Uterus (tissue), 4 donors: ENCODE data around the gene GAS7. TPM values are rescaled to one million over a fixed set of nuclear protein-coding genes. Genes with fewer than 3 reads are reported as not detected.
A peak's percentile ranks its signal among the peaks of the same experiment; 100 is the strongest.

ENCODE experiments used
- DNase-seq, 2 donors: peaks; one replicate each; pipeline ENCODE4 v3.0.0-alpha.2; 2019 to 2020
- H3K27ac ChIP-seq, 2 donors: fragments of 200-600 bp; sonication (generic); 1 replicate in 1 of 2; 2 replicates in 1 of 2; pipeline ENCODE4 v1.5.1; 2016 to 2018
- H3K27me3 ChIP-seq, 2 donors: fragments of 200-600 bp; sonication (generic); one replicate each; pipeline ENCODE4 v1.5.1; 2018 to 2019; ENCODE audit warnings: control low read depth in 1 of 2
- H3K36me3 ChIP-seq, 2 donors: fragments of 200-600 bp; sonication (generic); one replicate each; pipeline ENCODE4 v1.5.1; 2019; ENCODE audit warnings: control low read depth in 1 of 2
- H3K4me1 ChIP-seq, 2 donors: fragments of 200-600 bp; sonication (generic); one replicate each; pipeline ENCODE4 v1.5.1; 2018 to 2019; ENCODE audit warnings: control low read depth in 1 of 2
- H3K4me3 ChIP-seq, 2 donors: fragments of 200-600 bp; sonication (generic); 1 replicate in 1 of 2; 2 replicates in 1 of 2; pipeline ENCODE4 v1.5.1; 2018 to 2019; ENCODE audit warnings: mild to moderate bottlenecking in 1 of 2
- H3K9me3 ChIP-seq, 2 donors: fragments of 200-600 bp; sonication (generic); one replicate each; pipeline ENCODE4 v1.5.1; 2019; ENCODE audit warnings: control low read depth in 1 of 2
- POLR2A ChIP-seq, 2 donors: fragments of 450-650 bp; IDR thresholded peaks; one replicate each; pipeline ENCODE4 v1.6.1; 2016; ENCODE audit warnings: antibody characterized with exemption in 2 of 2, mild to moderate bottlenecking in 1 of 2, moderate library complexity in 1 of 2
- intact Hi-C: fragments of 100-400 bp; cut with DNase I; formaldehyde crosslinking; loops from one replicate; pipeline ENCODE4 v1.15.1; 2023; ENCODE audit warnings: low total_unique reads
- total RNA-seq, 4 donors: library from RNA; depleted of rRNA in 3 of 4; stranded (reverse); fragments of >200 nt in 3 of 4; gene quantifications; one replicate each; pipeline versions ENCODE4 v1.1.0 to v1.2.4, GENCODE V29; 2014 to 2023
- TF ChIP-seq, protein P1 (sequence below), 4 experiments: fragments of 200-600 bp in 2 of 4; fragments of 450-650 bp in 2 of 4; sonication (generic) in 2 of 4; IDR thresholded peaks; one replicate each; pipeline ENCODE4 v1.5.1; 2016 to 2019; ENCODE audit warnings: antibody characterized with exemption in 4 of 4, mild to moderate bottlenecking in 2 of 4, moderate library complexity in 1 of 4
- donor health status: DM: yes; HTN: yes; CAD: no.

GAS7 gene
- total RNA-seq, 4 donors from 2014 or later: 12.8 to 95.9 (median 40.8) TPM

DNA sequence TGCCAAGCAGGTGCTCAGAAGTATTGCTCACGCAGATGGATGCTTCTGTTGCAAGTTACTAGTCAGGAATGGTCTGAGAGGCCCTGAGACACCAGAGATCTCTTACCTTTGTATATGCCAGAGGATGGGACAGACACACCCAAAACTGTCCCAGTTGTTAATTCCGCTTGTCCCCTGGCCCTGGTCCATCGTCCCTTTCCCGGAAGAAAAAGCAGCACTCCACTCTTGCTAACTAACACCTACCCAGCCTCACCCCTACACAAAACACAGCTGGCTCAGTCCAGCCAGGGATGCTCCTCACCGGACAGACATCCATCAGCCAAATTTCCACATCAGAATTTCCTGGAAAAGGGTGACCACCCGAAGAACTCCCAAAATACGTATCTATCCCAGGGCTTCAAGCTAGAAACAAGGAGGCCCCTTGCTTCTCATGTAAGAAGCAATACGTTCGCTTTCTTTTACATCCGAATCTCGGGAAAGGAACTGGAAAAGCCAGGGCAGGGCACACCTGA lies 2.0 kb downstream of the GAS7 start:
- no peak for DNase-seq
- no peaks in the 10 kb centered on the region for H3K36me3 ChIP-seq
- H3K9me3 ChIP-seq: peaks cover 0 to 9% of the 10 kb centered on the region in 2 donors
- no peak for TF ChIP-seq POLR2A (IDR thresholded peaks at IDR 0.05)
- TF ChIP-seq, protein P1, sequence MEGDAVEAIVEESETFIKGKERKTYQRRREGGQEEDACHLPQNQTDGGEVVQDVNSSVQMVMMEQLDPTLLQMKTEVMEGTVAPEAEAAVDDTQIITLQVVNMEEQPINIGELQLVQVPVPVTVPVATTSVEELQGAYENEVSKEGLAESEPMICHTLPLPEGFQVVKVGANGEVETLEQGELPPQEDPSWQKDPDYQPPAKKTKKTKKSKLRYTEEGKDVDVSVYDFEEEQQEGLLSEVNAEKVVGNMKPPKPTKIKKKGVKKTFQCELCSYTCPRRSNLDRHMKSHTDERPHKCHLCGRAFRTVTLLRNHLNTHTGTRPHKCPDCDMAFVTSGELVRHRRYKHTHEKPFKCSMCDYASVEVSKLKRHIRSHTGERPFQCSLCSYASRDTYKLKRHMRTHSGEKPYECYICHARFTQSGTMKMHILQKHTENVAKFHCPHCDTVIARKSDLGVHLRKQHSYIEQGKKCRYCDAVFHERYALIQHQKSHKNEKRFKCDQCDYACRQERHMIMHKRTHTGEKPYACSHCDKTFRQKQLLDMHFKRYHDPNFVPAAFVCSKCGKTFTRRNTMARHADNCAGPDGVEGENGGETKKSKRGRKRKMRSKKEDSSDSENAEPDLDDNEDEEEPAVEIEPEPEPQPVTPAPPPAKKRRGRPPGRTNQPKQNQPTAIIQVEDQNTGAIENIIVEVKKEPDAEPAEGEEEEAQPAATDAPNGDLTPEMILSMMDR (IDR thresholded peaks at IDR 0.05): no peak
- H3K4me3 ChIP-seq: peak overlapping the region in 1 of 2 donors; percentile 81
- intact Hi-C loops: no loop called here
- H3K27ac ChIP-seq: peak overlapping the region in 1 of 2 donors; percentile 2
- H3K27me3 ChIP-seq: no peaks in the 10 kb centered on the region
- H3K4me1 ChIP-seq: no peaks in the 10 kb centered on the region

DNA sequence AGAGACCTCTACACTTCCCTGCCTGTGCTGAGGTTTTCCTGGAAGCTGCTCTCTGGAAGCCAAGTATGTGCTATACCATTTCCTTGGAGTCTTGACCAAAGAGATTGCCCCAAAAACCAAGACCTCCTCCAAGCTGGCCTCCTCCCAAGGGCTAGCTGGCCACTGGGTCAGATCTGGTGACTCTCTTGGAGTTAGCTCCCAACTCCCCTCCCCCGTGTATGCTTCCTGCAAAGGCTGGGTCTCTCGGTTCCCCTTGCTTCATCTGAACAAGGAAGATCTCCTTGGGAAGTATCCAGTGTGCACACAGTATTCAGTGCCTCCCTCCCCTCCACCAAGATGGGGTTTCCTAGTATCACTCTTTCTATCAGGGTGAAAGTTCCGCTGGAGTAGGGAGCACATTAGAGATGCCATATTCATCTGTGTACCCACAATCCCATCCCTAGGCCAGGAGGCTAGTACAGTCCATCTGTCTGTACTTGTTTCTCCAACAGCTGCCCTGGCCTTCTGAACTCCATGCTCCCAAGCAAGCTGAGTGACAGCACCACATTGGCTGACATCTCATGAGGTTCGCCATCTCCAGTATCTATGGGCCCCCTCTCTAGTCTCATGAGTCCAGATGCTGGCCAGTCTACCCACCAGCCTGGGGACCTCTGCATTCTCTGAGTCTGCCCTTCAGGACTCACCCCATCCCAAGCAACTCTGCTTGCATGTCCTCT lies 3.2 kb downstream of the GAS7 start:
- TF ChIP-seq POLR2A (IDR thresholded peaks at IDR 0.05): no peak
- TF ChIP-seq, protein P1 (IDR thresholded peaks at IDR 0.05): no peak
- H3K27me3 ChIP-seq: no peaks in the 10 kb centered on the region
- intact Hi-C loops: no loop called here

GRCh38 chr17:10193632-10194031 lies 4.8 kb downstream of the GAS7 start:
- DNase-seq: no peak
- Histone ChIP-seq H3K4me1 (no peaks in the 10 kb centered on the region), H3K4me3 (no peak overlapping the region), H3K27ac (no peak overlapping the region), H3K27me3 (no peaks in the 10 kb centered on the region), H3K9me3 (peaks cover 0 to 9% of the 10 kb centered on the region in 2 donors), H3K36me3 (no peaks in the 10 kb centered on the region)
- TF ChIP-seq POLR2A (IDR thresholded peaks at IDR 0.05): no peak
- TF ChIP-seq, protein P1 (IDR thresholded peaks at IDR 0.05): no peak
- intact Hi-C loops: no loop called here

More for the DNA sequence above, 3.2 kb downstream of the GAS7 start:
- no peaks in the 10 kb centered on the region for H3K36me3 ChIP-seq
- no peak for DNase-seq
- H3K27ac ChIP-seq: no peak overlapping the region
- H3K4me1 ChIP-seq: no peaks in the 10 kb centered on the region
- H3K4me3 ChIP-seq: no peak overlapping the region
- peaks cover 0 to 9% of the 10 kb centered on the region in 2 donors for H3K9me3 ChIP-seq

DNA sequence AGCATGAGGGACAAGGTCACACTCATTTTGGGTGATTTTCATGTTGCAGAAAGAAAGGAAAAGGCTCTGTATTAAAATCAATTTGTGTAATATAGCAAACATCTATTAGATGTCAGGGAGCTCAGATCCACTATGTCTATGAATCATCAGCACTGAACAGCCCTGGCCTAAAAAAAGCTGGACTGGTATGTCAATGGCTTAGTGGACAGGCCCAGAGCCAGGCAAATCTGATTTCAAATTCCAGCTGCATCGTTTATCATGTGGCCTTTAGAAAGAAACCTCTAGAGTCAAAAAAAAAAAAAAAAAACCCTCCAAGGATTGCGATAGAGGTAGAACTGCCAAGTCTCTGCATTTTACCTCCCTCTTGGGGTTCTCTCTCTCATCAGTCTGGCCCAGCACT lies 5.4 kb downstream of the GAS7 start:
- Histone ChIP-seq H3K27me3 (no peaks in the 10 kb centered on the region), H3K36me3 (no peaks in the 10 kb centered on the region), H3K27ac (no peak overlapping the region), H3K9me3 (peaks cover 0 to 9% of the 10 kb centered on the region in 2 donors), H3K4me1 (no peaks in the 10 kb centered on the region), H3K4me3 (no peak overlapping the region)
- no peak for TF ChIP-seq POLR2A (IDR thresholded peaks at IDR 0.05)
- TF ChIP-seq, protein P1 (IDR thresholded peaks at IDR 0.05): no peak
- intact Hi-C loops: no loop called here
- peak; percentile 43 to 52 for DNase-seq

GRCh38 chr17:10192461-10192860 lies 5.9 kb downstream of the GAS7 start:
- Histone ChIP-seq H3K27ac (no peak overlapping the region), H3K4me3 (no peak overlapping the region), H3K27me3 (no peaks in the 10 kb centered on the region), H3K4me1 (no peaks in the 10 kb centered on the region), H3K9me3 (peaks cover 0 to 9% of the 10 kb centered on the region in 2 donors), H3K36me3 (no peaks in the 10 kb centered on the region)
- intact Hi-C loops: no loop called here
- no peak for TF ChIP-seq POLR2A (IDR thresholded peaks at IDR 0.05)
- TF ChIP-seq, protein P1 (IDR thresholded peaks at IDR 0.05): no peak
- no peak for DNase-seq
